Ishikawa (cell line): ENCODE measurements around the gene CADM1.

ENCODE experiments used
- EP300 ChIP-seq: IDR thresholded peaks from 2 replicates; pipeline ENCODE4 v1.6.1; 2012; ENCODE audit warnings: borderline replicate concordance
- MAX ChIP-seq: IDR thresholded peaks from 2 replicates; pipeline ENCODE4 v1.6.1; 2012

- TF ChIP-seq MAX, result no peak
- TF ChIP-seq EP300, result no peak
Observed at GRCh38 chr11:115518983-115519628, 14.9 kb upstream of the CADM1 start.
